Hepatocyte (in vitro differentiated cells): Measurements from ENCODE around the gene ADCY2.

Source experiments
- EZH2 ChIP-seq: fragments of 200-600 bp; sonication (generic); IDR thresholded peaks from 2 replicates; pipeline ENCODE4 v1.6.1; 2016; ENCODE audit warnings: antibody characterized with exemption, mild to moderate bottlenecking, borderline replicate concordance
- EZH2phosphoT487 ChIP-seq: fragments of 200-600 bp; sonication (generic); IDR thresholded peaks from one replicate; pipeline ENCODE4 v1.6.1; 2018; ENCODE audit warnings: antibody characterized with exemption, mild to moderate bottlenecking, low read depth, moderate library complexity; ENCODE audit not compliant: unreplicated experiment, severe bottlenecking

DNA sequence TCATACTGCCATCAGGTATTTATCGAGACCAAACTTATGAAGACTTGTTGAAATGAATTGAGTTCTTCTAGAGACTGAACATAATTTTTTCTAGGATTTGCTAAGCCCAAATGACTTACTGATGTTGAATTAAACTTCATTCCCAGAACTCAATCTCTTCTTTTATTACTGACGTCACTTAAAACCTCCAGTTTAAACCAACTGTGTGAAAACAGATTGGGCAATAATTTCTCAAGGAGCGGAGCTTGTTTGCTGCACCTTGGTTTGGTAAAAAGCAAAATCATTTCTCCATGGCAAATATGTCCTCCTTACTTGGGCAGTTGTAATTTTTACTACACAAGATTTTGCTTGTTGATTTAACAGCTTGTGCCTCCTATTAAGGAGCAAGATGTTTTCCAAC is 417.6 kb downstream of the ADCY2 start:
- no peak for TF ChIP-seq EZH2
- TF ChIP-seq EZH2phosphoT487: no peak
